K562 (cell line): Measurements from ENCODE around the gene POMGNT1. TPM values are rescaled to one million over a fixed set of nuclear protein-coding genes. Genes with fewer than 3 reads are reported as not detected.

Experiments used
- CREM ChIP-seq: IDR thresholded peaks from 2 replicates; pipeline ENCODE4 v1.6.1; 2014; ENCODE audit warnings: antibody characterized with exemption, low read depth
- CXXC5 ChIP-seq: fragments of 250-450 bp; sonication (Bioruptor Pico); IDR thresholded peaks from 2 replicates; pipeline ENCODE4 v1.8.0; 2022; ENCODE audit warnings: inconsistent platforms, mild to moderate bottlenecking, moderate library complexity
- PHB2 ChIP-seq: fragments of 450-650 bp; IDR thresholded peaks from 2 replicates; pipeline ENCODE4 v1.6.1; 2017; ENCODE audit warnings: low read depth
- SRF ChIP-seq, 2 experiments: fragments of 250-450, 450-650 bp in 1 of 2; sonication (Bioruptor Pico) in 1 of 2; sonication (generic) in 1 of 2; formaldehyde crosslinking; IDR thresholded peaks; 2 replicates each; pipeline versions ENCODE4 v1.5.0 to v1.5.1; 2020 to 2022; ENCODE audit warnings: mild to moderate bottlenecking in 1 of 2, missing genetic modification reagents in 1 of 2
- ZNF764 ChIP-seq: fragments of 250-450 bp; sonication (Bioruptor Pico); IDR thresholded peaks from 2 replicates; pipeline ENCODE4 v1.4.0; 2020; ENCODE audit warnings: low read depth, mild to moderate bottlenecking, moderate library complexity
- polyA plus RNA-seq, 8 experiments: library from polyadenylated mRNA; depleted of rRNA in 4 of 8; stranded (reverse) in 5 of 8; unstranded in 3 of 8; fragments of >200 nt; fragmentation: Nextera tagmentation in 2 of 8; fragmentation: Illumina TruSeq in 1 of 8; extraction: Ambion mirVana in 2 of 8; extraction: Trizol in 1 of 8; gene quantifications; 2 replicates each; pipeline versions ENCODE4 v1.2.1 to v1.2.3, GENCODE V29; 2011 to 2014; ENCODE audit warnings: inconsistent platforms in 1 of 8, missing spikeins in 1 of 8
- total RNA-seq, 7 experiments: library from RNA; depleted of rRNA in 6 of 7; stranded (reverse); fragments of >200 nt in 6 of 7; fragmentation: Illumina TruSeq in 2 of 7; extraction: Trizol in 2 of 7; gene quantifications; 2 replicates each; pipeline versions ENCODE4 v1.2.1 to v1.2.3, GENCODE V29; 2011 to 2021; ENCODE audit warnings: low replicate concordance in 1 of 7
- TF ChIP-seq, protein P1 (sequence below), 2 experiments: fragments of 450-650 bp; formaldehyde crosslinking in 1 of 2; IDR thresholded peaks; 2 replicates each; pipeline versions ENCODE4 v1.4.0 to v1.6.1; 2014 to 2020; ENCODE audit warnings: mild to moderate bottlenecking in 2 of 2, borderline replicate concordance in 1 of 2, low read depth in 1 of 2
- TF ChIP-seq, protein P2 (sequence below), 2 experiments: IDR thresholded peaks in 1 of 2; conservative IDR thresholded peaks in 1 of 2; 2 replicates each; pipeline ENCODE4 v1.6.1; 2016; ENCODE audit warnings: low read depth in 2 of 2, mild to moderate bottlenecking in 1 of 2, missing compliant biosample characterization in 1 of 2, missing genetic modification characterization in 1 of 2, moderate library complexity in 1 of 2
- TF ChIP-seq, protein P3 (sequence below): fragments of 250-450 bp; sonication (Bioruptor Pico); IDR thresholded peaks from 2 replicates; pipeline ENCODE4 v1.5.0; 2020; ENCODE audit warnings: mild to moderate bottlenecking, borderline replicate concordance
- TF ChIP-seq, protein P4 (sequence below), 2 experiments: fragments of 450-650 bp in 1 of 2; sonication (generic) in 1 of 2; formaldehyde crosslinking; conservative IDR thresholded peaks; 2 replicates each; pipeline versions ENCODE4 v1.4.0 to v1.8.1; 2020 to 2022; ENCODE audit warnings: mild to moderate bottlenecking in 1 of 2, missing genetic modification reagents in 1 of 2

POMGNT1 gene
- total and polyA plus RNA-seq, 9 of the 15 experiments (the other 6 are each of a cell fraction or from before 2014, with no cell fraction given), result 14.1 to 58.9 (median 37.8) TPM

DNA sequence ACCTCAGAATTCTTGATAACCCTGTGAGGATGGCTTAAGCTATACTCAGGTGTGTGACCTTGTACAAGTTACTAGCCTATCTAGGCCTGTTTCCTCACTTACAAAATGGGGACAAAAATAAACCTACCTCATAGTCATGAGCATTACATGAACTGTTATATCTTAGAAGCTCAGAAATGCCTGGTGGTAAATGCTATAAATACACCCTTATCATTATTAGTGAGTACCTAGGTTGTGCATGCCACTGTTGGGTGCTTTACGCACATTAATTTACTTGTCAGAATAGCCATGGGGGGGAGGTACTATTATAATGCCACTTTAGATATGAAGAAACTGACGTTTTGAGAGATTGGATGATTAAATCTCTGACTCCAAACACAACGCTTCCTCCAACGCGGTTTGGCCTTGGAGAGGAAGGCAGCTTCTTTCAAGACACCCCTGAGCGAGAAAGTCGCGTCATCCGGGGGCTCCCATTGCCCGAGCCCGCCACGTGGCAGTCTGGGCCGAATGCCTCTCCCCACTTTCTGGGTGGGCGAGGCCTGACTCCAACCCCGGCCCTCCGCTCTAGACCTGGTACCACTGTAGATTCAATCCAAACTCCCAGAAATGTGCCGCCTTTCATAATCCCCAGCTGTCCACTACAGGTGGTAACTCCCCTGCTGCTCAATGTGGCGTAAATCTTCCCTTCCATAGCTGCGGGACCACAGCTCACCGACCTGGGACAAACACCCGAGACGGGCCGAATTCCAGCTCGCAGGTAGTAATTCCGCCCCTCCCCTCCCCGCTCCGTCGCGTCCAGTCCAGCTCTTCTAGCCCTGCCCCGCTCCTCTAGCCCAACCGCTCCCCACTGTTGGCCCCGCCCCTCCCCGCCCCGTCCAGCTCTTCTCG, 48.6 kb upstream of the POMGNT1 start (continued):
- TF ChIP-seq, protein P1, sequence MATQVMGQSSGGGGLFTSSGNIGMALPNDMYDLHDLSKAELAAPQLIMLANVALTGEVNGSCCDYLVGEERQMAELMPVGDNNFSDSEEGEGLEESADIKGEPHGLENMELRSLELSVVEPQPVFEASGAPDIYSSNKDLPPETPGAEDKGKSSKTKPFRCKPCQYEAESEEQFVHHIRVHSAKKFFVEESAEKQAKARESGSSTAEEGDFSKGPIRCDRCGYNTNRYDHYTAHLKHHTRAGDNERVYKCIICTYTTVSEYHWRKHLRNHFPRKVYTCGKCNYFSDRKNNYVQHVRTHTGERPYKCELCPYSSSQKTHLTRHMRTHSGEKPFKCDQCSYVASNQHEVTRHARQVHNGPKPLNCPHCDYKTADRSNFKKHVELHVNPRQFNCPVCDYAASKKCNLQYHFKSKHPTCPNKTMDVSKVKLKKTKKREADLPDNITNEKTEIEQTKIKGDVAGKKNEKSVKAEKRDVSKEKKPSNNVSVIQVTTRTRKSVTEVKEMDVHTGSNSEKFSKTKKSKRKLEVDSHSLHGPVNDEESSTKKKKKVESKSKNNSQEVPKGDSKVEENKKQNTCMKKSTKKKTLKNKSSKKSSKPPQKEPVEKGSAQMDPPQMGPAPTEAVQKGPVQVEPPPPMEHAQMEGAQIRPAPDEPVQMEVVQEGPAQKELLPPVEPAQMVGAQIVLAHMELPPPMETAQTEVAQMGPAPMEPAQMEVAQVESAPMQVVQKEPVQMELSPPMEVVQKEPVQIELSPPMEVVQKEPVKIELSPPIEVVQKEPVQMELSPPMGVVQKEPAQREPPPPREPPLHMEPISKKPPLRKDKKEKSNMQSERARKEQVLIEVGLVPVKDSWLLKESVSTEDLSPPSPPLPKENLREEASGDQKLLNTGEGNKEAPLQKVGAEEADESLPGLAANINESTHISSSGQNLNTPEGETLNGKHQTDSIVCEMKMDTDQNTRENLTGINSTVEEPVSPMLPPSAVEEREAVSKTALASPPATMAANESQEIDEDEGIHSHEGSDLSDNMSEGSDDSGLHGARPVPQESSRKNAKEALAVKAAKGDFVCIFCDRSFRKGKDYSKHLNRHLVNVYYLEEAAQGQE (IDR thresholded peaks at IDR 0.05; ENCODE audit: borderline replicate concordance), result no peak
- TF ChIP-seq, protein P1 (CRISPR knock-in tag; IDR thresholded peaks at IDR 0.05; ENCODE audit: low read depth), result peak; percentile 82; the same call in 1 of the 2 replicates
- TF ChIP-seq, protein P2, sequence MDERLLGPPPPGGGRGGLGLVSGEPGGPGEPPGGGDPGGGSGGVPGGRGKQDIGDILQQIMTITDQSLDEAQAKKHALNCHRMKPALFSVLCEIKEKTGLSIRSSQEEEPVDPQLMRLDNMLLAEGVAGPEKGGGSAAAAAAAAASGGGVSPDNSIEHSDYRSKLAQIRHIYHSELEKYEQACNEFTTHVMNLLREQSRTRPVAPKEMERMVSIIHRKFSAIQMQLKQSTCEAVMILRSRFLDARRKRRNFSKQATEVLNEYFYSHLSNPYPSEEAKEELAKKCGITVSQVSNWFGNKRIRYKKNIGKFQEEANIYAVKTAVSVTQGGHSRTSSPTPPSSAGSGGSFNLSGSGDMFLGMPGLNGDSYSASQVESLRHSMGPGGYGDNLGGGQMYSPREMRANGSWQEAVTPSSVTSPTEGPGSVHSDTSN (CRISPR knock-in tag; IDR thresholded peaks at IDR 0.05; ENCODE audit: low read depth), result no peak
- TF ChIP-seq, protein P2 (tag; conservative IDR thresholded peaks at IDR 0.05; ENCODE audit: low read depth), result peak; percentile 60
- peak; percentile 74 for TF ChIP-seq CREM
- 0 out of 2 replicates have a peak, but pooled peaks have one; percentile 40 for TF ChIP-seq ZNF764 (CRISPR knock-in tag)
- TF ChIP-seq CXXC5 (CRISPR knock-in tag), result peak; percentile 19
- TF ChIP-seq PHB2, result 0 out of 2 replicates have a peak, but pooled peaks have one; percentile 25
- 0 out of 4 replicates have a peak, but pooled peaks of 1 of the 2 experiments have one; percentile 43 for TF ChIP-seq SRF (CRISPR knock-in tag; IDR thresholded peaks at IDR 0.05)
- TF ChIP-seq, protein P3, sequence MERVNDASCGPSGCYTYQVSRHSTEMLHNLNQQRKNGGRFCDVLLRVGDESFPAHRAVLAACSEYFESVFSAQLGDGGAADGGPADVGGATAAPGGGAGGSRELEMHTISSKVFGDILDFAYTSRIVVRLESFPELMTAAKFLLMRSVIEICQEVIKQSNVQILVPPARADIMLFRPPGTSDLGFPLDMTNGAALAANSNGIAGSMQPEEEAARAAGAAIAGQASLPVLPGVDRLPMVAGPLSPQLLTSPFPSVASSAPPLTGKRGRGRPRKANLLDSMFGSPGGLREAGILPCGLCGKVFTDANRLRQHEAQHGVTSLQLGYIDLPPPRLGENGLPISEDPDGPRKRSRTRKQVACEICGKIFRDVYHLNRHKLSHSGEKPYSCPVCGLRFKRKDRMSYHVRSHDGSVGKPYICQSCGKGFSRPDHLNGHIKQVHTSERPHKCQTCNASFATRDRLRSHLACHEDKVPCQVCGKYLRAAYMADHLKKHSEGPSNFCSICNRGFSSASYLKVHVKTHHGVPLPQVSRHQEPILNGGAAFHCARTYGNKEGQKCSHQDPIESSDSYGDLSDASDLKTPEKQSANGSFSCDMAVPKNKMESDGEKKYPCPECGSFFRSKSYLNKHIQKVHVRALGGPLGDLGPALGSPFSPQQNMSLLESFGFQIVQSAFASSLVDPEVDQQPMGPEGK (CRISPR knock-in tag), result no peak
- TF ChIP-seq, protein P4, sequence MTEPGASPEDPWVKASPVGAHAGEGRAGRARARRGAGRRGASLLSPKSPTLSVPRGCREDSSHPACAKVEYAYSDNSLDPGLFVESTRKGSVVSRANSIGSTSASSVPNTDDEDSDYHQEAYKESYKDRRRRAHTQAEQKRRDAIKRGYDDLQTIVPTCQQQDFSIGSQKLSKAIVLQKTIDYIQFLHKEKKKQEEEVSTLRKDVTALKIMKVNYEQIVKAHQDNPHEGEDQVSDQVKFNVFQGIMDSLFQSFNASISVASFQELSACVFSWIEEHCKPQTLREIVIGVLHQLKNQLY (CRISPR knock-in tag; conservative IDR thresholded peaks at IDR 0.05), result 0 out of 4 replicates have a peak, but pooled peaks of 1 of the 2 experiments have one; percentile 35
